Stimulated activated CD8-positive, alpha-beta memory T cell treated with anti-CD3 and anti-CD28 coated beads, Interleukin-4, amount 100 ng/mL, for 4 hours (primary cell): ENCODE data around the gene MYO5C.

Experiments used
- DNase-seq, 2 donors: peaks; one replicate each; pipeline ENCODE4 v3.0.0-alpha.2; 2020; ENCODE audit warnings: low read depth in 2 of 2, low spot score in 1 of 2

Gene MYO5C

GRCh38 chr15:52217186-52217585, 78.4 kb downstream of the MYO5C start:
- DNase-seq = no peak

DNA sequence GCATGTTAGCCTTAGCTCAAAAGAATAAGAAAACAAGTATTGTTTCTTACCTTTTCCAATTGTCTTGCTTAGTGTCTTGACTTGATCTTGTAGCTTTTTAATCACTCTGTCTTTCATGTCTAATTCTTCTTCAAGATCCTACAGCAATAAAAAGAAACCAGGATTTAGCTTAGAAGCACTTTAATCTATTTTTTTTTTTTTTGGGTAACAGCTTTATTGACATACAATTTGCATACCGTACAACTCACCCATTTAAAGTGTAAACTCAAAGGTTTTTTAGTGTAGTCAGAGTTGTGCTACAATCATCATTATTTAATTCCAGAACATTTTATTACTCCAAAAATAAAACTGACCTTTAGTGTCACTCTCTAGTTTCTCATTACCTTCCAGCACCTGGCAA, 81.1 kb downstream of the MYO5C start:
- no peak for DNase-seq

DNA sequence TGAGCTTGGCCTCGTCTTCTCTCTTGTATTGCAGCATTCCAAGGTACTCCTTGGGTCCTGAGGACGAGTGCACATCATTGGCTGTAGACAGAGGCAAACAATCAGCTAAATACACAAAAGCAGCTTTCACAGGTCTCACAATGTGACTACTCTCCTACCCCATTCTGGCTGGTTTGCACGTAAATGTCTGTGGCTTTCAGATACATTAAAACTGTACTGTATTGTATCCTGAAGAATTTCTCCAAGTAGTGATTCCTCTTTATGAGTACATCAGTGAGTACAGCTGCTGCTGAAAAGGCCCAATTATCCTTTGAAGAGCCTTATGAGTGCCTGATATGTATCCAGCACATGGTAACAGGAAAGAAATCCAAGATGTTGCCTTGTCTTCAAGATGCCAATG, 82.4 kb downstream of the MYO5C start:
- no peak for DNase-seq

GRCh38 chr15:52208306-52208946, 87.2 kb downstream of the MYO5C start:
- DNase-seq = peak; percentile 19 to 55

DNA sequence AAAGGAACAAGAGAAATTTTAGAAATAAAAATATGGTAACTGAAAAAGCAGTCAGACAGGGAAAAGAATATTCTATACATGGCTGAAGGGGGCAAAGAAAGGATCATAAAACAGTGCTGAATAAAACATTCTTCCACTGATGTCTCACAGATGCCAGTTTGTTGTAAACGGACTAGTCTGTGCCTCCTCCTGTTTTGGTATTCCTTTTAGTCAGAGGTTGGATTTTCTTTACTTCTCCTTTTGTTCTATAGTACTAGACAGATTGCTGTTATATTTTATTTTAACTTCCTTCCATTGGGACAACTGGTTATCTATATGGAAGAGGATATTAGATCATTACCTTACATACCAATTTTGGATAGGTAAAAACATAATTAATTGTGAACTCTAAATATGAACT, 88.4 kb downstream of the MYO5C start:
- no peak for DNase-seq

- DNase-seq = no peak
Observed at GRCh38 chr15:52206446-52206845, 89.2 kb downstream of the MYO5C start.

GRCh38 chr15:52204657-52205056, 90.9 kb downstream of the MYO5C start:
- no peak for DNase-seq

DNA sequence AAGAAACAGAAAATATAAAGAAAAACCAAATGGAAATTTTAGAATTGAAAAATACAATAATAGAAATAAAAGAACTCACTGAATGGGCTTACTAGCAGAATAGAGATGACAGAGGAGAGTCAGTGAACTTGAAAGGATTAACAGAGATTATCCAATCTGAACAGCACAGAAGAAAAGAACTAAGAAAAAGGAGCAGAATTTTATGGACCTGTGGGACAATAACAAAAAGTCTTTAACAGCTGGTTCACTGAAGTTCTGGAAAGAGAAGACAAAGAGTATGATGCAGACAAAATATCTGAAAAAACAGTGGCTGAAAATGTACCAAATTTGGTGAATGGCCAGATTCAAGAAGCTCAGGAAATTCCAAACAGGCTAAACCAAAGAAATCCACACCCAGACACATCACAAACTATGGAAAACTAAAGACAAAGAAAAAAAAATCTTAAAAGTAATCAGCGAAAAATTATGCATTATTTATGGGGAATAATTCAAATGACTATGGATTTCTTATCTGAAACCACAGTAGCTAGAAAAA, 94.7 kb downstream of the MYO5C start:
- no peak for DNase-seq

DNA sequence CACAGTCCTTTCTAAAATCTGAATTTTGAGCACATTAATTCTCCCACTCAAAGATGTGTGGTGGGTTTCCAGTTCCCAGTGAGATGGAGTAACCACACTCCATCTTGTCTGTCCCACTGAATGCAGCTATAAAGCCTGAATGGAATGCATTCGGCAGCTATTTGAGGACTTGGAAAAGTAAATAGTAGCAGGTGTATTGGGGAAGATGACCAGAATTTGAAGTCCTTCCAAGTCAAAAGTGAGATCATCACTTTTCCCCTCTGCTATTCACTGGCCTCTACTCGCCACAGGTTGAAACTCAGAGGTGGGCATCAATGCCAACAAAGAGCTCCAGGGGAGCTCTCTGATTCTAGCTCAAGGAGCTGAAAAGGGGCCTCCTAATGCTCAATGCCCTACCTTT, 96.3 kb downstream of the MYO5C start:
- no peak for DNase-seq

GRCh38 chr15:52196891-52197290, 98.7 kb downstream of the MYO5C start:
- no peak for DNase-seq

DNA sequence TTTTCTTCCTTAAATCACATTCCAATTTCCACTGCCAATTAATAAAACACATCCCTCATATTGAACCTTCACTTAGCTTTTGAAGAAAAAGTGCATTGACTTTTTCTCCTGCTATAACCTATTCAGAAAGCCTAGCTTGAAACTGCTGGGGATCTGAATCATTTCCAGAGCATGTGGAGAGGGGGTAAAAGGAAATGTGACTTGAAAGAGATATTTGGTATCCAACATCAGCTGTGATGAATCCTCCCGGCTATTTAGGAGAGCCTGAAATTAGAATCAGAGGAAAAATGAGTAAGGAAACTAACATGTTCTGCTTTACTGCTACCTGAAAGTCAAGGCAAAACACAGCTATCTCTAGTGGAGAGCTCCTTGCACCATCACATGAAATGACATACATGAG, 101.8 kb downstream of the MYO5C start:
- no peak for DNase-seq

DNA sequence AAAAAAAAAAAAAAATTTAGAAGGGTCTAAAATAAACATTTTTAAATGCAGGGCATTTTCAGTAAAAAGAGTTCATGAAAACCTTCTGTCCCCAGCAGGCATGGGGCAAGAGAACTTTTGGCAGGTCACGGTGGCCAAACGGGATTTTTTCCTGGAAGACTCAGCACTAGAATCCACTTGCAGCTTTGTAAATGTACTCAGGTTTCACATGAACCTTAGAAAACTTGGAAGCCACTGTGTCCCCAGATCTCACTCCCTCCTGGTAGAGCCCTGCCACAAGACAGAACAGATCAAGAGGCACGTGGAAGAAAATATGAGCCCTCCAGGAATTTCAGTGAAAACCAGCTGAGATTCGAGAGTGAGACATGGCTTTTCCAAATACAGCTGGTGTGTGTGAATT, 102.3 kb downstream of the MYO5C start:
- DNase-seq = no peak

DNA sequence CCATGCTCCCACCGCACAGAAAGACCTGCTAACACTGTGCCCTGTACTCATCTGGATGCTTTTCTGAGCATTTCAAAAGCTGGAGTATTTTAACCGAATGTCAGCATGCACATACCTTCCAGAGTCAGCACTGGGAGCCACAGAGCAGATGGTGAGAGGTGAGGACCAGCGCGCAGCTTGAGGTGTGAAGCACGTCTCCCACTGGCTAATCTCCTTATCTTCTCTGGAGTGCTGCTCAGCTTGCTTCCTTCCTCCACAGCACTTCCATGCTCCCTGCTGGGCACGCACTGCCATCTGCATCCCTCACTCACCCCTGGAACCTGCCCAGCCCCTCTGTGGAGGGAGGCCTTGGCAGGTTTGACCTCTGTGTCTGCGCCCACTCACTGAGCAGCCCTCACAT, 104.4 kb downstream of the MYO5C start, which contains the start of gene GNB5:
Gene GNB5 (minus strand): TSS at position 186 of the 400 bp plus-strand sequence. CDS start 6,716 bp downstream, outside the sequence.
- no peak for DNase-seq

GRCh38 chr15:52186651-52187486, 108.7 kb downstream of the MYO5C start:
- no peak for DNase-seq

DNA sequence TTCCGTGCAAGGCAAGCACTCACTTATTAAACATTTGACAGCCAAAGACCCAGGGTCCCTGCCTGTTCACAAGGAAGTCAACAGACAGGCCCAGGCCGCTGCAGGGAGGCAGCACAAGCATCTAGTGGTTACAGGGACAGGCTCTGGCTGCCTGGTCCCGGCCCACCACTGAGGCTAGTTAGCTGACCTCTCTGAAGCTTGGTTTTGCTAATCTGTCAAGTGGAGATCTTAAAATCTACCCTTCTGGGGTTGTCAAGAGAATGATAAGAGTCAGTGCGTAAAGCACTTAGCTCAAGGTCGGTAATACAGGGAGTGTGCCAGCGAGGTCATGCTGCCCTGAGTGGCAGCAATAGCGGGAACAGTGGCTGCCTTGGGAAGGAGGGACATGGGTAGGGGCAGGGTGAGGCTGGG, 110.4 kb downstream of the MYO5C start:
- no peak for DNase-seq

- DNase-seq = no peak
Observed at GRCh38 chr15:52184721-52185120, 110.9 kb downstream of the MYO5C start.

GRCh38 chr15:52183562-52184173, 111.9 kb downstream of the MYO5C start:
- DNase-seq = no peak

DNA sequence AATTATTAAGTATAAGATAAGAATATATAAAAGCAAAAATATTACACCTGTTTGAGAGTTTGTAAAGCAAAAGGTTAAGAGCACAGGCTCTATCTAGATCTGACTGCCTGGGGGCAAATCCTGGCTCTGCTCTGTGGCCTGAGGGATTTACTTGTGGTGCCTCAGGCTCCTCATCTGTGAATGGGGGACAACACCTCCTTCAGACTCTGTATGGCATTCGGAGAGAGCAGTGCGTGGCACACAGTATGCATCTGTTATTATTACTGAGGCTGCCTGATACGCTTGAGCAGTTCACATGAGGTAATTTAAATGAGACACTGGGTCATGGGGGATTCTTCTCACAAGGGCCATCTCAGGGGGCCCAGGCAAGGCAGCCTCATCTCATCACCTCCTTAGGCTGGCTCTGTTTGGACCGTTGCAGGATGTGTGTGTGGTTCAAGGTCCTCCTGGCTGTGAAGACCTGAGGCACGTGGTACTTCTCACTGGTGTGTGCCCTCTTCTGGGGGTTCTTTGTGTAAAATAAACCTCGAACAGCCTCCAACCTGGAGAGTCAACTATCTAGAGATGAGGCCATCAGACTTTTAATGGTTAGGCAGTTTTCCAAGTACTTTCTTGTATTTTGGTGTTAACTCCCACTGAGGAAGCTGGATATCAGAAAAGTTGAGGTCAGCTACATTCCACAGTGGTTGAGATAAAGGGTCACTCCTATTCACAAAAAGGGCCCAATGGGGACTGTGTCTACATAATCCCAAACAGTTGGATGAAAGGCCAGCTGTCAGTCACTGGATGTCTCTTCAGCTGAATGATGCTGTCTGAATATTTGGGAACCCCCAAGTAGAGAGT, 113.4 kb downstream of the MYO5C start:
- no peak for DNase-seq

DNA sequence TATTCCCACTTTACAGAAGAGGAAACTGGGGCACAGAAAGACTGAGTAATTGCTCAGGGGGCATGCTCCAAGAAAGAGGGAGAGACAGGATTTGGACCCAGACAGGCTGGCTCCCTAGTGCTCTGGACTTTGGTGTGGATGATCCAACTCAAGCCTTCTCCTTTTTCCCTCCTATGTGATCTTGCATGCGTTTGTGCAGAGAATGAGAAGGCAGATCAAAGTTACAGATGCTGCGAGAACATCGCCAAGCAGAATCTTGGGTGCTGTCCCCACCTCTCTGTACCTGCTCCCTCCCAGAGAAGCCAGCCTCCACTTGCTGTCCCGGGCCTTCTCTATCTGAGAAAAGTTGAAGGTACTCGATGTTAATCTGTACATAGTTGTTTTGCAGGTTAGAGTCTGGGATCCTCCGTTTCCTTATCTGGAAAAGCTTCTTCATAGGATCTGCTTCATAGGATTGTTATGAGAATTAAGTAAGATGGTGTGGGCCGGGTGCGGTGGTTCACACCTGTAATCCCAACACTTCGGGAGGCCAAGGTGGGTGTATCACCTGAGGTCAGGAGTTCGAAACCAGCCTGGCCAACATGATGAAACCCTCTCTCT, 114.7 kb downstream of the MYO5C start:
- DNase-seq = no peak

DNA sequence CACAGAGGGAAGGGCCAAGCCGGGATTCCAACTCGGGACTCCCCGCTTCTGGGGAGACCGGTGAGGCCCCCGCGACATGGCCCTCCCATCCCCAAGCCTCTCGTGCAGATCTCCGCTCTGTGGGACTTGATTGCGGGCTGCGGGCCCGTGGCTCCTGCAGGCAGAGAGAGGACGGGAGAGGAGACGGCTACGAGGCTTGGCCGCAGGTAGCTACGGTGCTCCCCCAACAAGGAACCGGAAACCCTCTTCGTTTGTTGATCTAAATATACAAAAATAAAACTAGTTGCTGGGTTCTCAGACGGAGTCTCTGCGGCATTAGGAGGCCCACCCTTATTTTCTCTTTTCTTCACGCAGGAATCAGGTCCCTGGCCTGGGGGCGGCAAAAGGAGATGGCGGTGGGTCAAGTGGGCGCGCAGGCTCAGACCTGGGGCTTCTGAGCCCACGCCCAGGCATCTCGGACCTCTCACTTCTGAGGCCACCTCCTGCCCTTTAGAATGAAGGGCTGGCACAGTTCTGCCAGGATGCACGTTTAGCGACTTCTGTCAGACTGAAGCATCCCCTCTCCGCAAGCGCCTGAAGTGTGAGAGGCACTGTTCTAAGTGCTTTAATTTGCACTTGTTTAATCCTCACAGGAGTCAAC, 115.3 kb downstream of the MYO5C start:
- DNase-seq = no peak
